HG03460 (cell line): Measurements from ENCODE around the gene GOLIM4.
"Not testable (repeated sequence)": the region's sequence is repeated elsewhere in the genome, so short reads cannot be mapped to it uniquely, and the experiment has no call there.

ENCODE experiments used
- ATAC-seq: cut with Tn5 transposase; IDR thresholded peaks from one replicate; pipeline ENCODE4 v1.9.1; 2021; ENCODE audit not compliant: unreplicated experiment

The GOLIM4 gene

DNA sequence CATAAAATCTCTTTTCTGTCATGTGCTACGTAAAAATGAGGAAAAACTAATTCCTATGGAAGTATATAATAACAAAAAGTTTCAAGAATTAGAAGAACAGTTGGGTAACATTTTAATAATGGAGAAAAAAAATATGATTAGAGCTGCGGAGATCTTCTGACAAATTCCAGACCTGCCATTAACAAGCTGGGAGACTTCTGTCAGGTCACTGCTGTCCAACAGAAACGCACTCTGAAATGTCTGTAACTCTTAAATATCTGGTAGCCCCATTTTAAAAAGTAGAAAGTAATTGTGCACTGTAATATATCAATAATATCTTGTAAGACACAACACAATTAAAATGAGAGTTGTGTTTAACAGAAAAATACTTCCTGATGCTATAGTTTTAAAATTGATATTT is 15.7 kb downstream of the GOLIM4 start:
- ATAC-seq = no peak

DNA sequence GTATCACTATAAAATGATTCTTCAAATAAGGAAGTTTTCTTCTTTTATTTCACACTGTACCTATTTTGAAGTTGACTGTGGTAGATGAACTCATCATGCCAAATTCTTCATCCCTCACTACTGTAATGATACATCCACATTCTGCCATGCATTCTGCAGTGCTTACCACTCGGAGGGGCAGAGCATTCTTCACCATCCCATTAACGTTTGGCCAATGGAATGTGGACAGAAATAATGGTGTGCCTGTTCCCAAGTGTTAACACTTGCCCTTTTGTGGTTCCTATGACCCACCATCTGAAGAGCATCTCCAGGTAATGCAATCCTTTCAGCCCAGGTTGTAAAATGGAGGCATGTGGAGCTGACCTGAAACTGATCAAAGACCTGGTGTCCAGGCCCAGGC is 18.6 kb downstream of the GOLIM4 start:
- no peak for ATAC-seq

DNA sequence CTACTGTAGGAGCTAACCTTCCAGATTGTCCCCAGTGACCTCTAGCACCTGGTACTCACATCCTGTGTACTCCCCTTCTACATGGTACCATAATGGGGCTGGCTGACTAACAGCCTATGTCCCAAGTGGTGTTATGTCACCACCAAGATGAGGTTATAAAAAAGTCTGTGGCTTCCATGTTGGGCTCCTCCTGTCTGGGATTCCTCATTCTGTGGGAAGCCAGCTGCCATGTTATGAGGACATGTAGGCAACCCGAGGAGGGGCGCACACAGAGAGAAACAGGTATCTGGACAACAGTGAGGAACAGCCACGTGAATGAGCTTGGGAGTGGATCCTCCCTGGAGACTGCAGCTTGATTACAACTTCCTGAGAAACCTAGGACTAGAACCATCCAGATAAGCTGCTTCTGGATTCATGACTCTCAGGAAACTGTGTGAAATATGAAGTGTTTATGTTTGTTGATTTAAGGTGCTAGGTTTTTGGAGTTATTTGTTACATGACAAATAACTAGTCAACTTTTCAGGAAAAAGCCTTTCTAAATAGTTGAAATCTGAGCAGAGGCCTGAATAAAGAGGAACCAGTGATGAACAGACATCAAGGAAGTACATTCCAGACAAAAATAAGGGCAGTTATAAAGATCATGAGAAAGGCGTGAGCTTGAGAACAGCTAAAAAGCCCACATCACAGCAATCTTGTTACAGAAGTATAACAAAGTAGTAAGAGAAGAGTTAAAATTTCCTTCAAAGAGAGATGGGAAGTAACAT is 21.7 kb downstream of the GOLIM4 start:
- no peak for ATAC-seq

DNA sequence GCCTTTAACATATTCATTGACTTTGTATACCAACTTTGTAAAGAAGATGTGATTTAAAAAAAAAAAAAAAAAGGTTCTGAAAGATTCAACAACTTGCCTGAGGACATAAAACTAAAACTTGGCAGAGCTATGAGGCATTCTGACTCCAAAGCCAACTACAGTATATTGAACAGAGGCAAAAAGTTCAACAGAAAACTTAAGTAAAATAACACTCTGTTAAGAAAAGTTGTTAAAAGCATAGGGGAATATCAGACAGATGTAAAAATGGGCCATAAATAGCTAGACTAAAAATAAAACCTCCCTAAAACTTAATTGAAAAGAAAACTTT is 23.4 kb downstream of the GOLIM4 start:
- ATAC-seq = no peak

DNA sequence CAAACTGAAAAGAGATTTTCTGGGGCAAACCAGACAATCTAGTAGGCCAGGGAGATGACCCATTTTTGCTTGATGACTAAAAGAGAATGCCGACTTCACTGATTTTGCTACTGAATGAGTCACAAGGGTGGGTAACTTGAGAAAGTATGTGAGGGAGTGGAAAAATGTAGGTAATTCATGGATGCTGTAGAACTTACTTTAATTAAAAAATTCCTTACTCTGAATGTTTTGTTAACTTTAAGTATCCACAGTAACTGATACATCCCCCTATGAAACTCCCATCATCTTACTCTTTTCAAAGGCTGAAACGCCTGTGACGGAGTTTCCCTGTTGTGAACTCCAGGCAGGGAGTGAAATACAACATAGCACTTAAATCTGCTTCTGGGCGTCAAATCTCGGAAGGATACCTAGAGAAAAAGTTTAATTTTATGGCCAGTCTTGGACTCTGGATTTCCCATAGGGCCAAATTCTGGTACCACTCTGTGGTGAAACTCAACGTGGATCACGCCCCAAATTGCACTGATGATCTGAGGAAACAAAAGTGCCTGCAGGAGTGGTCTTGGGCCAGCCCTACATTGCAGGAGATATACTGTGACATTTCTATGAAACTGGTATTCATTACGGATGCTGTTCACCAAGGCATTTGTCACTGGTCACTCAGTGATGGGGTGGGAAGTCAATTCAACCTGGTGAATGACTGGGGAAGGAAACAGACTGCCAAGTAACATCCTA is 24.0 kb downstream of the GOLIM4 start:
- ATAC-seq = no peak

DNA sequence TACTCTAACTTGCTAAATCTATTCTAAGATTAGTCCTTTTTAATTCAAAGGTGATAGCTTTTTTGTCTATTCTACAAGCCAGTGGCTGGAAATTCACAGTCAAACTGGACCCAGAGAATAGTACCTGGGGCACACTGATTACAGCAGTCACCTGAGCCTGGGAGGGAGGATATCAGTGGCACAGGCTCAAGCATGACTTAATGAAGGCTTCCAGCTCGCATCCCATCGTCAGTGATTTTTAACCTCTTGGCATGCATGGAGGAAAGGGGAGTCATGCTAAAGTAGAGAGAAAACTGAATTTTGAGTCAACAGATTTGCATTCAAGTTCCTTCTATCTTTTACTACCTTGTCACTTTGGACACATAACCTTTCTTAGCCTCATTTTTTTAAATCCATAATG is 24.8 kb downstream of the GOLIM4 start:
- ATAC-seq = no peak

DNA sequence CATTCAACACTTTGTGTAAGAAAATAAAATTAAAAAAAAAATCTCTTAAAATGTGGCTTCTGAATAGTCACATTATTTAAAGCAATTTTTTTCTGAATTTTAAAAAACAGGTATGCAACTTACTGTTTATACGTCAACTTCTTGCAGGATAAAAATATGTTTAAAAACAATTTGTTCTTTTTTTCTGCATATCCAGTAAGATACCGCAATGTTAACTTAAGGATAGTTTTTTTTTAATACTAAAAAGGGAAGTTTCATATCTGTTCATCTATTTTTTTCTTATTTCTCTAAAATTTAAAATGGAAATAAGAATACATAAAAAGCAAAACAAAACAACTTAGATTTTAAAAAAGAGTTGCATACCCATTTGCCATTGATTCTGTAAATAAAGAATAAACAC is 27.4 kb downstream of the GOLIM4 start:
- no peak for ATAC-seq

DNA sequence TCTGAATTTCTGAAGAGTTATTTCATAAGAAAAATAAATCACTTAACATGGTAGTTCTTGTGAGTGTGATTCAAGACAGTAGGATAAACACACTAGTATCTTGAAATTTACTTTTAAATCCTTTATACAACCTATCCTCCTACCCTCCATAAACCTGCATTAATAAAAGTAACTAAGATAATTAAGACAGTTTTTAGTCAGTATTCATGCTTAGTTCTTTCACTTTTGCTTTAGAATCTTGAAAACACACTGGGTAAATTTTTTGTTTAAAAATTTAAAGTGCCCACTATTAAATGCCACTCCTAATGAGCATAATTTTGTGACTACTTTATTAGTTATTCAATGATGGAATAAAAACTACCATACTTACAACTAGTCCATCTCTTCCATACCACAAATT is 28.8 kb downstream of the GOLIM4 start:
- ATAC-seq = no peak

DNA sequence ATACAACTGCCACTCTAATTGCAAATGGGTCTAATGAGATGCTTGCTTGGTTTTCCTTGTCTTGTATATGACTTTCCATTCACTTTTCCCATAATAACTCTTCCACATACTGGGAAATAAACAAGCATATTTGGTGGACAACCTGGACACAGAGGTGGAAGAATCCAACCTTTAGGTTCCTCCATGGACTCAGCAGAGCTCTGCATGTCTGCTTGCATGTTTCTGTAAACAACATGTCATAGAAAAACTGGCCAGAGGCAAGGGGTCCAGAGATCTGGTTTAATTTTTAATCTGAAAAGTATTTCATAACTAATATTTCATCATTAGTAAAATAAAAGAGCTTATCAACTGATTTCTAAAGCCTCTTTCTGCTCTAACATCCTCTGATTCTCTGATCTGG is 30.2 kb downstream of the GOLIM4 start:
- no peak for ATAC-seq

DNA sequence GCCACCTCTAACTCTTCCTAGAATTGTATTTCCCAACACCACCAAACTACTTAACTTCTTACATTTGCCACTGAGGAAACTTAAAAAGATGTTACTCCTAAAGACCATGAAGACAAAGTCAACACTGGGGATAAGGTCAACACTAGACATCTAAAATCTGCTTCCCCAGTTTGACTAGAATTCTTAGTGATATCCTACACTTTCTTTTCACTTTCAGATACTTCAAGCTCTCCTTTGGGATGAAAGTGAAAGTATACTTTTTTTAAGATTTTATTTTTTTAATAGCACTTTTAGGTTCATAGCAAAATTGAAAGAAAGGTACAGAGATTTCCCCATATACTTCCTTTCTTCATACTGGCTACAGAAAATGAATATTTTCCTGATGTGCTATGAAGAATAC is 32.6 kb downstream of the GOLIM4 start:
- ATAC-seq = no peak

DNA sequence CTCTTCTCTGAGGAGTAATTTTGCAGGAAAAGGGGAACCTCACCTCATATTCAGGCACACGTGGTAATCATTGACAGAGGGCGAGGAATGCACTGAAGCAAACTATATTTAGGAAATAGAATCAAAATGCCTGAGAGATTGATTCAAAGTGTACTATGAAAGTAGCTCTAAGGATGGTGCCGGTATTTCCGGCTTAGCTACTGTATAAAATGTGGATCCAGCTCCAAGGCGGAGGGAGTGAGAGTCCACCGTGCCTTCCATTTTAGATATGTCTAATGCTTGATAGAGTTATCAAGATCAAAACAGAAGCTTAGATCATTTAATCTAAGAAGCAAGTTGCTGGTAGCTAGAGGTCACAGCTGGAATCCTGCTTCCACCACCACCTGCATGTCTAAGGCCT is 33.0 kb downstream of the GOLIM4 start:
- no peak for ATAC-seq

DNA sequence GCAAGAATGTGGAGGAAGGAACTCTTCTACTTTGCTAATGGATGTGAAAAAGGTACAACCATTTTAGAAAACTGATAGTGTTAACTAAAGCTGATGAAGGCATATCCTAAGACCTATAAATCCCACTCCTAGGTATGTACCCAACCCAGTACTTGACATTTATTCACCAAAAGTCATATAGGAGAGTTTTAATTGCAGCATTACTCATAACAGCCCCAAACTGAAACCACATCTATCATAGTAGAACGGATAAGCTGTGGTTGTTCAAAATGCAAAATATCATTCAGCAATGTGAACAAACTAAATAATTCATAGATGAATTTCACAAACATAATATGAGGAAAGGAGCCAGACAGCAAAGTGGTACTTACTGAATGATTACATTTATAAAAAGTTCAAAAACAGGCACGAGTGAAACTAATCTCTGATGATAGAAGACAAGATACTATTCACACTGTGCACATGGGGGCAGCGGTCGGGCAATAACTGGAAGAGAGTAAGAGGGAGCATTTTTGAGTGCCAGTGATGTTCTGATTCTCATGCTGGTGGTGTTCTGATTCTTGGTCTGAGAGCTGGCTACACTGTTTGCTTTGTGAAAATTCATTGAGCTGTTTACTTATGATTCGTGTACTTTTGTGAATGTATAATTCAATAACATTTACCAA is 34.3 kb downstream of the GOLIM4 start:
- peak; percentile 84 for ATAC-seq

DNA sequence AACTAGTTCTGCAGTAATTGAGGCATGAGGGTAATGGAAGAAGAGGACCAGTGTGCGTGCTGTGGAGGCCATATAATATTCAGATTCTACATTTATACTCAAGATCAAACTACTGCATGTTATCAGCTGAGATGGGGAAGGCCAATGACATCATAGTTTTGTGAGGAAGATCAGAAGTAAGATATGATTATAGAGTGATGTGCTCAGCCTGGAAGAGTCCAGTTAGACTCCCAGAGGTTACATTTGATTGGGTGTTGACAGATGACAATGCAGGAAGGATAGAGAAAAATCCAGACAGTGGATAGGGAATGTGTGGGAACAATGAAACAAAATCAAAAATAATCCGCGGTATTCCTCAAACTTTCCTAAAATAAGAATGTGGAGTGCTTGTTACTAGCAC is 35.4 kb downstream of the GOLIM4 start:
- ATAC-seq = no peak

DNA sequence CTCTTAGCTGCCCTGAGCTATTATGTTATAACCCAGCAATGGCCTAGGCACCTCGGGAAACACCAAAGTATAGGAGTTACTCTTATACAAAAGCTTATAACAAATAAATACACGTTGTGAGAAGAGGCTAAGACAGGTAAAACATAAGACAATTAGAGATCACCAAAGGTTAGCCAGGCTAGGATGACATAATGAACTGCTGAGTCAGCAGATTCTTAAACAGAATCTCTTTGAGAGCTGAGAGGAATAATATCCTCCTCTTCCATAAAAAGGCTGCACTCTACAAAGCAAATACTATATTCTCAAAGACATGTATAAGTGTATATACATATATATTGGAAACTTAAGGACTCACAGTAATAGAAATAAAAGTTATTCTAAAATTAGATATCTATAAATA is 37.2 kb downstream of the GOLIM4 start:
- no peak for ATAC-seq

DNA sequence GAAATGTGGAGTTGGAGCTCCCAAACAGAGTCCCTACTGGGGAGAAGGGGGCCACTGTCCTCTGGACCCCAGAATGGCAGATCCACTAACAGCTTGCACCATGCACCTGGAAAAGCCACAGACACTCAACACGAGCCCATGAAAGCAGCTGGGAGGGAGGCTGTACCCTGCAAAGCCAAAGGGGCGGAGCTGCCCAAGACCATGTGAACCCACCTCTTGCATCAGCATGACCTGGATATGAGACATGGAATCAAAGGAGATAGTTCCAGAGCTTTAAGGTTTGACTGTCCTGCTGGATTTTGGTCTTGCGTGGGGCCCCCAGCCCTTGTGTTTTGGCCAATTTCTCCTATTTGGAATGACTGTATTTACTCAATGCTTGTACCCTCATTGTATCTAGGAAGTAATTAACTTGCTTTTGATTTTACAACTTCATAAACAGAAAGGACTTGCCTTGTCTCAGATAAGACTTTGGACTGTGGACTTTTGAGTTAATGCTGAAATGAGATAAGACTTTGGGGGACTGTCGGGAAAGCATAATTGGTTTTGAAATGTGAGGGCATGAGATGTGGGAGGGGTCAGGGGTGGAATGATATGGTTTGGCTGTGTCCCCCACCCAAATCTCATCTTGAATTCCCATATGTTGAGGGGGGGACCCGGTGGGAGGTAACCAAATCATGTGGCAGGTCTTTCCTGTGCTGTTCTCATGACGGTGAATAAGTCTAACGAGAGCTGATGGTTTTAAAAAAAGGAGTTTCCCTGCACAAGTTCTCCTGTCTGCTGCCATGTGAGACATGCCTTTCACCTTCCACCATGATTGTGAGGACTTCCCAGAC is 39.1 kb downstream of the GOLIM4 start:
- not testable (repeated sequence) for ATAC-seq

DNA sequence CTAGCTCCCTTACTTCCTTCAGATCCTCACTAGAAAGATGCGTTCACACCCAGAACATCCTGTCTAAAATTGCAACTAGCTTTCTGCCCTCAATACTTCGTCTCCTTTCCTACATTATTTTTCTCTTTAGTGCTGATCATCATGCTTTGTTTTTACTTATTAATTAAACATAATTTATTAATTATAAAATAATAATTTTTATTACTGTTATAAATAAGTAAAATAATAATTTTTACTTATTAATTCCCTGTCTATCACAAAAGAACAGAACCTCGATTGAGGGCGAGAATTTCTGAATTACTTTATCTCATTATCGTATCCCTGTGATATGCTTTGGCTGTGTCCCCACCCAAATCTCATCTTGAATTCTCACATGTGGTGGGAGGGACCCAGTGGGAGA is 41.3 kb downstream of the GOLIM4 start:
- no peak for ATAC-seq

DNA sequence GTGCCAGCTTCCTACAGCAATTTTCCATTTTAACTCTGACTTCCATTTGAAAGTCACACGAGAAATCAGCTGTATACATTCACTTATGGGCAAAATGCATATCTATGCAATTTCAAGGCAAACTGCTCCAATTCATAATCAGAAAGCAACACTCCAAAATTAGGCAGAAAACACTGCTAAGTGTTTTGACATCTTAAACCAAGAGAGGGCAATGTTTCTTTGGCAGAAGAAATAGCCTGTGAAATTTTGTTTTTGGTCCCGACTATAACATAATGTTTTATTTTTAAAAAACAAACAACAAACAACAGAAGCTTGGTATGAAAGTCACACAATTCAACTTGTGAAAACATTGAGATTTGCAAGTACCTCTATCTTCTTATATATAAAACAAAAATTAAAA is 42.6 kb downstream of the GOLIM4 start:
- no peak for ATAC-seq

DNA sequence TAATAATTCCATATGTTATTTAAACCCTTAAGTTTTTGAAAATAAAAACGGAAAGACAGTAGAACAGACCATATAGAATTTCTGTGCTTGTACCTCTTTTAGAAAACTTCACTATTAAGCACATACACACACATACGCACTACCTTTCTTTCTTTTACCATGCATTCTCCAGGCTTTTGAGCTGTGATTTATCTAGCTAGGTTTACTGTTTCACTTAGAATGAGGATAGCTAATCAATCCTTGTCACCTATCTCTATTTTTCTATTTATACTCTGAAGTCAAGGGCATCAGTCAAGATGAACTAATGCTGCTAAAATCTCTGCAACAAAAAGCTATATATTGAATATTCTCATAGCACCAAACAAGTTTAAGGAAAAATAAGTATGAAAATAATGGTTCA is 43.2 kb downstream of the GOLIM4 start:
- ATAC-seq = no peak

DNA sequence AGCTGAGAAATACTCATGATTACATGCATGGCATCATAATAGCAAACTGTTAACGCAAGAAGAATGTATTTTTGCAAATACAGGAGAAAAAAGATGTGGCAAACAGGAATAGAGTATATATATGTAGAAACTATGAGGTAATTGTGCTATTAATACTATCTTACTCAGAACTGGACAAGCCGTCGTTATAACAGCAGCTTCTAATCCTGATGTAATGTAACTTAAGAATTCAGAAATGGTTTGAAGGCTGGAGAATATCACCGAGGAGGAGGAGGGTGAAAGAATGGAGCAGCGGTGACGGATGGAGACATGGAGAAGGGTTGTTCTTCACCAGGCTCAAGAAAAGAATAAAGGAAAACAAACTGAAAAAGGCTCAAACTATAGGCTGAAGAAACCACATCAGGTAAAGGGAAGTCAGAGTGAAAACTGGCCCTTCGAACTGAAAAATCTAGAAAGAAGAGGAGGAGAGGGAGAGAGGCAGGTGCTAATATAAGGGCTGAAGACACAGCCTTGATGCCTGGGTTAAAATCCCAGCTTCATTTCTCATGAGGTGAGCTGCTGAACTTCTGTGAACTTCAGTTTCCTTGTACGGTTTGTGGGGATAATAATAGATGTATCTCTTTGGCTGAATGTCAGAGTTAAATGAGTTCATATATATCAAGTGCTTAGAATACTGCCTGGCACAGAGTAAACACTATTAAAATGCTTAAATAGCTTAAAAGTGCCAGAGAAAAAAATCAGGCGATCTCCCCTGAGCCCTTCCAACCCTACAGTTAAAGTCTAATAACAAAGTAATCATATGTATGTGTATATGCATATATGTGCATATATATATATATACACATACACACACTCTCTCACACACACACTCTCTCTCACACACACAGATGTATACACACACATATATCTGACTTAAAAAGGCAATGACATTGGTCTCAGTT is 43.9 kb downstream of the GOLIM4 start:
- ATAC-seq = peak; percentile 55

DNA sequence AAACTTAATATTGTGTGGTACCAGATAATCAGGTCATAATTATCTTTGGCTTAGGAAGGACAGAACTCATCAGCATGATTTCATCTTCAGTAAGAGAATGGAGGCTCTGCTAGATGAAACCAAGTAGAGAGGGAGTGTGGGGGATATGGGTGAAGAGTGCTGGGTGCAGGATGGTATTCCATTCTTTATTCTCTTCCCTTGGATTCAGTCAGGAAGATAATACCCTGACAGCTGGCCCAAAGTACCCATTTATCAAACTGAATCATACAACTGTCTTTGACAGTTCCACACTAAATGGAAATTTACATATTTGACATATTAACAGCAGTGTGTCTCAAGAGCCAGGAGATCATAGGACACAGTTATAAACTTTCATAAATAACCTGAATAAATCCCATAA is 44.7 kb downstream of the GOLIM4 start:
- ATAC-seq = no peak
